Astrocyte (in vitro differentiated cells and primary cell): Measurements from ENCODE around the gene RHOJ. TPM values are rescaled to one million over a fixed set of nuclear protein-coding genes. Genes with fewer than 3 reads are reported as not detected.
A peak's percentile ranks its signal among the peaks of the same experiment; 100 is the strongest.

Experiments used
- DNase-seq: peaks from one replicate; pipeline ENCODE4 v3.0.0-alpha.2; 2010; ENCODE audit warnings: low read depth
- FAIRE-seq: peaks from 2 replicates; lab custom pipeline; 2011; peaks lifted over from hg19 to GRCh38; lab: Jason Lieb, UNC
- H2AFZ ChIP-seq: 2 replicates; pipeline ENCODE4 v1.6.0; 2012; ENCODE audit warnings: low read depth, low read length, inconsistent platforms
- H3K27ac ChIP-seq: 2 replicates; pipeline ENCODE4 v1.5.1; 2011; ENCODE audit warnings: low read depth, low read length, inconsistent platforms
- H3K27me3 ChIP-seq: 2 replicates; pipeline ENCODE4 v1.6.0; 2011; ENCODE audit warnings: low read length, inconsistent platforms; ENCODE audit not compliant: insufficient read depth
- H3K36me3 ChIP-seq: 2 replicates; pipeline ENCODE4 v1.5.1; 2011; ENCODE audit warnings: low read length, inconsistent platforms; ENCODE audit not compliant: insufficient read depth
- H3K4me1 ChIP-seq: 2 replicates; pipeline ENCODE4 v1.5.1; 2011; ENCODE audit warnings: low read length, inconsistent platforms; ENCODE audit not compliant: insufficient read depth
- H3K4me2 ChIP-seq: 2 replicates; pipeline ENCODE4 v1.6.0; 2012; ENCODE audit warnings: low read length, inconsistent platforms
- H3K4me3 ChIP-seq: 2 replicates; pipeline ENCODE4 v1.5.1; 2011; ENCODE audit warnings: low read depth, mild to moderate bottlenecking, low read length, inconsistent platforms; ENCODE audit not compliant: insufficient read depth
- H3K79me2 ChIP-seq: 2 replicates; pipeline ENCODE4 v1.6.0; 2012; ENCODE audit warnings: mild to moderate bottlenecking, low read length, inconsistent platforms; ENCODE audit not compliant: insufficient read depth
- H3K9ac ChIP-seq: 2 replicates; pipeline ENCODE4 v1.6.0; 2012; ENCODE audit warnings: mild to moderate bottlenecking, low read length, inconsistent platforms
- H3K9me3 ChIP-seq: 2 replicates; pipeline ENCODE4 v1.5.1; 2012; ENCODE audit warnings: low read depth, mild to moderate bottlenecking, low read length, inconsistent platforms; ENCODE audit not compliant: insufficient read depth
- H4K20me1 ChIP-seq: 2 replicates; pipeline ENCODE4 v1.6.0; 2012; ENCODE audit warnings: low read length, inconsistent platforms; ENCODE audit not compliant: insufficient read depth
- H3K27ac Mint-ChIP-seq: one replicate; pipeline ENCODE4 v1.8.0; 2021; ENCODE audit warnings: mild to moderate bottlenecking, mixed read lengths; ENCODE audit not compliant: unreplicated experiment
- H3K27me3 Mint-ChIP-seq: one replicate; pipeline ENCODE4 v1.8.0; 2021; ENCODE audit warnings: low read depth, mixed read lengths; ENCODE audit not compliant: unreplicated experiment
- H3K36me3 Mint-ChIP-seq: one replicate; pipeline ENCODE4 v1.8.0; 2021; ENCODE audit warnings: low read depth, mixed read lengths; ENCODE audit not compliant: unreplicated experiment
- H3K4me1 Mint-ChIP-seq: one replicate; pipeline ENCODE4 v1.8.0; 2021; ENCODE audit warnings: low read depth, mixed read lengths; ENCODE audit not compliant: unreplicated experiment
- H3K4me3 Mint-ChIP-seq: one replicate; pipeline ENCODE4 v1.8.0; 2021; ENCODE audit warnings: mild to moderate bottlenecking, moderate library complexity, mixed read lengths; ENCODE audit not compliant: unreplicated experiment
- H3K9me3 Mint-ChIP-seq: one replicate; pipeline ENCODE4 v1.8.0; 2021; ENCODE audit warnings: mild to moderate bottlenecking, mixed read lengths; ENCODE audit not compliant: unreplicated experiment
- EZH2 ChIP-seq: IDR thresholded peaks from 2 replicates; pipeline ENCODE4 v1.6.1; 2012; ENCODE audit warnings: mild to moderate bottlenecking, low read length, inconsistent platforms; ENCODE audit not compliant: insufficient read depth
- total RNA-seq: library from RNA; stranded (reverse); gene quantifications from 2 replicates; pipeline ENCODE4 v1.2.1, GENCODE V29; 2021
- TF ChIP-seq, protein P1 (sequence below): IDR thresholded peaks from 2 replicates; pipeline ENCODE4 v1.5.1; 2011; ENCODE audit warnings: low read depth, mild to moderate bottlenecking, inconsistent platforms, low read length, moderate library complexity; ENCODE audit not compliant: insufficient read depth

RHOJ gene
- total RNA-seq, 1 donor from 2014 or later = 29.6 TPM

DNA sequence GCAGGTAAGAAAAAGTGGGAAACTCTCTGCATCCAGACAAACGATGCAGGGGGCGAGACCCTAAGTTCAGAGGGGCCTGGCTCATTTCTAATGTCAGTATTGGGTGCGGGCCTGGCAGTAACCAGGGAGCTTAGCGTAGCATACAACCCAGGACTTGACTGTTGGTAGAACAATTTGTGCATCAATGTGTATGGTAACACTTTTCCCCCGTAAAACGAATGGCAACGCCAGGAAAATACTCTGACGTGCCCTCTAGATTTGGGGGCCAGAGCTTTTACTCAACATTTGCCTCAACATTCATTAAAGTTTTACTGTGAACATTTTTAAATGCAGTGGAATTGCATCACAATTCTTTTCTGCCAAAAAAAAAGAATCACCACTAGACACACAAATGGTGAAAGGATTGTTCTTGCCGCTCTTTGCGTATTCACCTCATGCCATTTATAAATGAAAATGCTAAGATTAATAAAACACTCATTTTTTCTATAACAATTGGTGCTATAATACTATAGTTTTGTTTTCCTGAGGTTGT is 867 bp downstream of the RHOJ start:
- H3K9me3 Mint-ChIP-seq = no peaks in the 10 kb centered on the region
- Histone ChIP-seq H4K20me1 (peaks cover 6% of the 10 kb centered on the region), H3K4me3 (peak overlapping the region; percentile 93), H3K9ac (peak overlapping the region; percentile 96), H3K9me3 (no peaks in the 10 kb centered on the region), H3K36me3 (peaks cover 3% of the 10 kb centered on the region), H3K27ac (peak overlapping the region; percentile 98), H3K4me2 (peak overlapping the region; percentile 89), H2AFZ (peak overlapping the region; percentile 57), H3K27me3 (no peaks in the 10 kb centered on the region), H3K79me2 (peaks cover 54% of the 10 kb centered on the region), H3K4me1 (peaks cover 8% of the 10 kb centered on the region)
- DNase-seq (no peak), FAIRE-seq (no peak)
- no peak overlapping the region for H3K4me3 Mint-ChIP-seq
- TF ChIP-seq, protein P1, sequence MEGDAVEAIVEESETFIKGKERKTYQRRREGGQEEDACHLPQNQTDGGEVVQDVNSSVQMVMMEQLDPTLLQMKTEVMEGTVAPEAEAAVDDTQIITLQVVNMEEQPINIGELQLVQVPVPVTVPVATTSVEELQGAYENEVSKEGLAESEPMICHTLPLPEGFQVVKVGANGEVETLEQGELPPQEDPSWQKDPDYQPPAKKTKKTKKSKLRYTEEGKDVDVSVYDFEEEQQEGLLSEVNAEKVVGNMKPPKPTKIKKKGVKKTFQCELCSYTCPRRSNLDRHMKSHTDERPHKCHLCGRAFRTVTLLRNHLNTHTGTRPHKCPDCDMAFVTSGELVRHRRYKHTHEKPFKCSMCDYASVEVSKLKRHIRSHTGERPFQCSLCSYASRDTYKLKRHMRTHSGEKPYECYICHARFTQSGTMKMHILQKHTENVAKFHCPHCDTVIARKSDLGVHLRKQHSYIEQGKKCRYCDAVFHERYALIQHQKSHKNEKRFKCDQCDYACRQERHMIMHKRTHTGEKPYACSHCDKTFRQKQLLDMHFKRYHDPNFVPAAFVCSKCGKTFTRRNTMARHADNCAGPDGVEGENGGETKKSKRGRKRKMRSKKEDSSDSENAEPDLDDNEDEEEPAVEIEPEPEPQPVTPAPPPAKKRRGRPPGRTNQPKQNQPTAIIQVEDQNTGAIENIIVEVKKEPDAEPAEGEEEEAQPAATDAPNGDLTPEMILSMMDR = no peak
- TF ChIP-seq EZH2 = no peak
- H3K27ac Mint-ChIP-seq = no peak overlapping the region
- H3K36me3 Mint-ChIP-seq = no peaks in the 10 kb centered on the region
- H3K4me1 Mint-ChIP-seq = peaks cover 11% of the 10 kb centered on the region
- H3K27me3 Mint-ChIP-seq = no peaks in the 10 kb centered on the region

DNA sequence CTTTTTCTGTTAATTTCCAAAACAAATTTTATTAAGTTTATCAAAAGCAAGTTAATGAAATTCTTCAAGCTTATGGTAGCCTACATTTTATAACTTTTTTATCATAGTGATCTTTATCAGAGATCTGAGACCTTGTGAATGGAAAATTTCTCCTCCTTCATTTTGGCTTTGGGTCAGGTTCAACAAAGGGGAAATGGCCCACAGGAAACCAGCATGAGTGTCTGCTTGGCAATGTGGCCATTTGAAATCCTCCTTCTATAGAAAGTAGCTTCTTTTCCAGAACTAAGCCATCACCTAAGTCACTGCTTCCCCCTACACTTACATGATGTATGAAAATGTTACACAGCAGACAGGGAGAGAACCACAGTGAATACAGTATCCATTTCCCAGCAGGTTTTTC is 1.6 kb downstream of the RHOJ start:
- Mint-ChIP-seq H3K9me3 (no peaks in the 10 kb centered on the region), H3K36me3 (no peaks in the 10 kb centered on the region), H3K4me3 (no peak overlapping the region), H3K27me3 (no peaks in the 10 kb centered on the region), H3K27ac (no peak overlapping the region), H3K4me1 (peaks cover 4% of the 10 kb centered on the region)
- Histone ChIP-seq H3K36me3 (peaks cover 4% of the 10 kb centered on the region), H4K20me1 (peaks cover 6% of the 10 kb centered on the region), H3K9me3 (no peaks in the 10 kb centered on the region), H3K9ac (peak overlapping the region; percentile 96), H3K4me1 (peaks cover 8% of the 10 kb centered on the region), H3K4me2 (peak overlapping the region; percentile 89), H3K79me2 (peaks cover 61% of the 10 kb centered on the region), H3K27ac (peak overlapping the region; percentile 98), H3K27me3 (no peaks in the 10 kb centered on the region), H3K4me3 (peak overlapping the region; percentile 93), H2AFZ (no peak overlapping the region)
- peak; percentile 52 for DNase-seq
- TF ChIP-seq EZH2 = no peak
- TF ChIP-seq, protein P1 = no peak
- FAIRE-seq = no peak

DNA sequence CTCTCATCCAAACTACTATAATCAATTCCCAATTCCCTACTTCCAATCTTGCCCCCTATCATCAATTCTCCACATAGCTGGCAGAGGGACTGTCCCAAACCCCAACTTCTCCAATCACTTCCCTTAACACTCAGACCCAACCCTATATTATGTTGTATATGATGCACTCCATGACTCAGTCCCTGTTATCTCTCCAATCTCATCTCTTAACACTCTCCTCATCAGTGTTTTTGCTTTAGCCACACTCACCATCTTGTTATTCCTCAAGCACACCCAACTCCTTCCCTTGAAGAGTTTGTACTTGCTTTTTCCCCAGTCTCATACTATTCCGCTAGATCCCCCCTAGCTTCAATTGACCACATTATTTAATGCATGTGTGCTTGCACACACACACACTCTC is 4.9 kb downstream of the RHOJ start:
- Histone ChIP-seq H3K36me3 (peaks cover 23% of the 10 kb centered on the region), H2AFZ (no peak overlapping the region), H3K4me2 (peak overlapping the region; percentile 4), H3K4me1 (no peaks in the 10 kb centered on the region), H3K27ac (no peak overlapping the region), H3K9ac (no peak overlapping the region), H3K79me2 (peaks cover 94% of the 10 kb centered on the region), H3K27me3 (no peaks in the 10 kb centered on the region), H3K9me3 (no peaks in the 10 kb centered on the region), H3K4me3 (no peak overlapping the region), H4K20me1 (peaks cover 26% of the 10 kb centered on the region)
- no peak for DNase-seq
- no peak overlapping the region for H3K27ac Mint-ChIP-seq
- peaks cover 5% of the 10 kb centered on the region for H3K36me3 Mint-ChIP-seq
- FAIRE-seq = no peak
- peaks cover 2% of the 10 kb centered on the region for H3K4me1 Mint-ChIP-seq
- no peak overlapping the region for H3K4me3 Mint-ChIP-seq
- no peaks in the 10 kb centered on the region for H3K27me3 Mint-ChIP-seq
- peaks cover 3% of the 10 kb centered on the region for H3K9me3 Mint-ChIP-seq
- TF ChIP-seq, protein P1 = no peak
- TF ChIP-seq EZH2 = no peak
